ENCODE data around the gene PFKFB1.

PFKFB1 gene

GRCh38 chrX:54994099-54994498 lies at the start of gene PFKFB1:
Gene PFKFB1 (minus strand): TSS chrX:54994188. CDS start chrX:54994007, 181 bp downstream.
- DNase-seq: no peak

DNA sequence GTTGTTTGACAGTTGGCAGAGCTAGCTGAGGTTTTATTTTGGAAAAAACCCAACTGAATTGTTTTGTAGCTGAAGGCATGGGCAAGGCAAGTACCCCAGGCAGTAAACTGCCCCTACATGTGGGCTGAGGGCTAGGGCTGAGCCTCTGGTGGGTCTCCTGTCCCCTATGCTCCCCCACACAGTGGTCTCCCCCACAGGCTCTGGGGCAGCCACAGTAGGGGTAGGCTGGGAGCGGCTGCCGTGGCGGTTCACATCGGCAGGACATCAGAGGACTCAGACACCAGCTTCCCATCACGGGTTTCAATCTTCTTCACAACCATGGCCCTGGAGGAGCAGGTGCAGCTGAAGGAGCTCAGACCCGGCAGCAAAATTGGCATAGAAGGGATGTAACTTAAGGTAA lies 47.5 kb upstream of the PFKFB1 start:
- no peak for DNase-seq

GRCh38 chrX:55039471-55039870 lies 45.5 kb upstream of the PFKFB1 start:
- DNase-seq: no peak

- no peak for DNase-seq
These were observed 39.4 kb upstream of the PFKFB1 start for GRCh38 chrX:55033429-55033828.

DNA sequence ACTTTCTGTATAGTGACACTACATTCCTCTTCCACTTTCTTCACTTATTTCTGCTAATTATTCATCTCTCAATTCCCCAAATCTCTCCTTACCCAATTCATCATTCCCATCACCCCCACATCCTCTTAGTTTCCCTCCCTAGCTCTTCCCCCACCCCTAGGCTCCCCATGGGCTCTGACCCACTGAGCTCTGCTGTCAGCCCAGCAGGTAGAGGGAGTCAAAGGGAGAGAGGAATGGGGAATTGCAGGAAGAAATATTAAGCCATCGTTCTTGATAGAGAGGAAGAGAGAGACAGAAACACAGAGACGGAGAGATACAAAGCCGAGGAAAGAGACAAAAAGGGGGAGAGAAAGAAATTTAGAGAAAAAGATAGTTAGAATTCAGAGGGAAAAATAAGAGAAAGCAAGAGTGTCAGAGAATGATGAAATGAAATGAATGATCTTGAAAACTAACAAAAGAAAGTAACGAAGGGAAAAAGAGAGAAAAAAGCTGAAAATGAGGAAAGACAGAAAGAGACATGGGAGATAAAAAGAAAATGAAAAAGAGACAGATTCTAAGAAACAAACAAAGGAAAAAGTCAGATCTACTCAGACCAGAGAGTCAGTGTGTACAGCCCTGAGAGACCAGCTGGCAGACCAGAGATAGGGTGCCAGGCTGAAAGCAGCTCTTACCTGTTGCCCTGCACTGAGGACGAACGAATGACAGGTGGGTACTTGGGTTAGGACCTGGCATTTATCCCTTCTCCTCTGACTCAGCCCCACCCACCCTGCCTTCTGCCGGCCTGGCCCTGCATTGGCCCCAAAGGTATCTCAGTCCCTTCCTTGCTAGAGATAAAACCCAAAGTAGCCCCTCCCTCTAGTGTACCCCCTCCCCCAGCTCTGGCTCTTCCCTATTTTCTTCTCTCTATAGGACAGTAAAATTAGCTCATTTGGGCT lies 36.5 kb upstream of the PFKFB1 start, which contains the start of gene ALAS2:
Gene ALAS2 (minus strand): TSS at position 707 of the 935 bp plus-strand sequence. CDS start 4,977 bp downstream, outside the sequence.
- DNase-seq: no peak

- DNase-seq: no peak
These were observed 35.3 kb upstream of the PFKFB1 start for GRCh38 chrX:55029291-55029690.

- DNase-seq: no peak
These were observed 34.6 kb upstream of the PFKFB1 start for GRCh38 chrX:55028611-55029010.

DNA sequence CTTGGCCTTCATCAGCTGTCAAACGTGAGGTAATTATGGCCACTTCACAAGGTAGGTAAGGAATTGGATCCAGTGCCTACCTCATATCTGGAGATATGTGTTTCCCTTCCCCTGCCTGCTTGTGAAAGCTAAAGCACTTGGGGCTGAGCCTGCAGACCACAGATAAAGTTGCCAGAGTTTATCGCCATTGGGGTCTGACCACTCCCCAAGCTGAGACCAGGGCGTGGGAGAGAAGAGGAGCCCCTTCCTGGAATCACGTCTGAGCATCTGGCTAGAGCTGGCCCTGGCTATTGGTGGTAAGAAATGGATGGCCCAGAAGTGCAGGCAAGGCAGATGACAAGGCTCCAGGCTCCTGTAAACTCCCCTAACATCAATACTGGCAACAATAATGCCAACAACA lies 34.1 kb upstream of the PFKFB1 start:
- DNase-seq: no peak

- DNase-seq: no peak
These were observed 32.9 kb upstream of the PFKFB1 start for GRCh38 chrX:55026840-55027239.

DNA sequence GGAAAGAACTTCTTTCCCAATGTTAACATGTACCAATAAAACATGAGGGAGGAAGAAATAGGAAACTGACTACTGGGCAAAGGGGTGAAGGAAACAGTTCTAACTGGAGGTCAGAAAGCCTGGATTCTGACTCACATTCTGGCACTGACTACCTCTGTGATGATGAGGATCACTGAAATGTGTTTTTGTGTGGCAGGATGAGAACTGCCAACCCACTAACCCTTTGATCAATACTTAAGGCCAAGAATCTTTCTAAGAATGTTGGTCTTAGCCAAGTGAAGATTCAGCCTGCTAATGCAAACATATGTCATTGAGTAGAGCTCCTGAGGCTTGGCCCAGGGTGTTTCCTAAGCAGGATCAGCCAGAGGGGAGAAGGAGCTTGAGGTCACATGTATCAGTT lies 32.2 kb upstream of the PFKFB1 start:
- DNase-seq: no peak

DNA sequence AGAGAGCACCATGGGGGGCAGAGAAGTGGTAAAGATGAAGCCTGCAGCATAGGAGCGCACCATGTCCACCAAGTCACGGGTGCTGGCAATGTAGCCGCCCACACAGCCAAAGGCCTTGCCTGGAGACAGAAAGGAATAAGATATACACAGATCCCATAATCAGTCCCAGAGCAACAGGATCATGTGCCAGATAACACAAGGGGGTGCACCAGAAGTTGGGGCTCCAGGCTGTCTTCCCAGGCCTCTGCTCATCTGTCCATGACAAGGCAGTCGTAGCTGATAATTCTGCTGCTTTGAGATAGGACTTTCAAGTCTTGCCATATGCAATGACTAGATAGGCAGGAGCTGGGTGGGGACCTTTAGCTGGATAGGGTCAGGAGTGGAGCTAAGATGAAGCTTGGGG lies 20.9 kb upstream of the PFKFB1 start:
- DNase-seq: no peak

- DNase-seq: peak; percentile 3
These were observed 17.3 kb upstream of the PFKFB1 start for GRCh38 chrX:55011294-55011693.

DNA sequence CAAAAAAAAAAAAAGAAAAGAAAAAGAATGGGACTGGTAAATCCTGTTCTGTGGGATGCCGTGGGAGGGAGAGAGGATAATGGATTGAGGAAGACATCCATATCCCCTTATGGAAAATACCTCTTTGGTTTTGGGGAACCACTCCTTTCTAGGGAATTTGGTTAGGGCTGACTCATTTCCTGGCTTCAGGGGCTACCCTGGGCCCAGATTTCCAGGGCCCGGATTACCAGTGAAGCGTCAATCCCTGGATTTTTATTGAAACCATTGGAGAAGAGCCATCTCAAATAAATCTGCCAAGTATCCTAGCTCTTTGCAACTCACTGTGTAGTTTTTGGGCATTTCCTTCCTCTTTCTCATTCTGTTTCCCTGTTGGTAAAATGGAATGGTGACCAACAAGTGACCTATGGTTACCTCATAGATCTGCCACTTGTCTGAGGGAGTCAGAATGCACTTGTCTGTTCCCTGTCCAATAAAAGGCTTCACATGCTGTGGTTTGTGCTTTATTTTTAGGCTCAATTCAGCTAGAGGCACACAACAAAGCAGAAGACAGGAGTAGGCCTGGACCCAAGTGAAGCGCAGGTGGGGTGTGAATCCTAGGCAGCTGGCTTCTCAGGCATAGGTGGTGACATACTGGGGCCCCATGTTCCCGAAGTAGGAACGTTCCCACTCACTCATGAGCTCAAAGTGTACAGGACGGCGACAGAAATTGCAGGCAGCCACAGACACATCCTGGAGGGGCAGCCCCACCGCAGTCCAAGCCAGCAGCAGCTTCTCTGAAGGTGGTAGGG lies 14.8 kb upstream of the PFKFB1 start:
- DNase-seq: no peak

DNA sequence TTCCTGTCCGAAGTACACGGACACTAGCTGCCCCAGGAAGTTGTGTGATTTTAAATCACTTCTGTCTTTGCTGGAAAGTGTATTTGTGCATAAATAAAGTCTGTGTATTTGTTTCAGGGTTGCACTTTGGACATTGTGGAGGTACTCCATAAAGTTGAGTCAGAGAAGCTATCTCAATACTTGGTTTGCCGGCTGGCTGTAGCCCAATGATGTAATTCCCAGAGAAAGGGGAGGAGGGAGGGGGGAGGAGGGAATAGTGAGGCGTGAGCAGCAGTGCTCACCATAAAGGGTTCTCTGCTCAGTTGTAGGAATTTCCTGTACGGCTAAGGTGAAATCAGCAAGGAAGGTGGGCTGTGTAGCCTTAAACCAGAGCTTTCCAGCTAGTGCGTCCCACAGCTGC lies 13.7 kb upstream of the PFKFB1 start:
- no peak for DNase-seq

- no peak for DNase-seq
These were observed 13.0 kb upstream of the PFKFB1 start for GRCh38 chrX:55006827-55007621.

- no peak for DNase-seq
These were observed 11.3 kb upstream of the PFKFB1 start for GRCh38 chrX:55005256-55005655.

GRCh38 chrX:55004231-55004630 lies 10.2 kb upstream of the PFKFB1 start:
- DNase-seq: no peak

DNA sequence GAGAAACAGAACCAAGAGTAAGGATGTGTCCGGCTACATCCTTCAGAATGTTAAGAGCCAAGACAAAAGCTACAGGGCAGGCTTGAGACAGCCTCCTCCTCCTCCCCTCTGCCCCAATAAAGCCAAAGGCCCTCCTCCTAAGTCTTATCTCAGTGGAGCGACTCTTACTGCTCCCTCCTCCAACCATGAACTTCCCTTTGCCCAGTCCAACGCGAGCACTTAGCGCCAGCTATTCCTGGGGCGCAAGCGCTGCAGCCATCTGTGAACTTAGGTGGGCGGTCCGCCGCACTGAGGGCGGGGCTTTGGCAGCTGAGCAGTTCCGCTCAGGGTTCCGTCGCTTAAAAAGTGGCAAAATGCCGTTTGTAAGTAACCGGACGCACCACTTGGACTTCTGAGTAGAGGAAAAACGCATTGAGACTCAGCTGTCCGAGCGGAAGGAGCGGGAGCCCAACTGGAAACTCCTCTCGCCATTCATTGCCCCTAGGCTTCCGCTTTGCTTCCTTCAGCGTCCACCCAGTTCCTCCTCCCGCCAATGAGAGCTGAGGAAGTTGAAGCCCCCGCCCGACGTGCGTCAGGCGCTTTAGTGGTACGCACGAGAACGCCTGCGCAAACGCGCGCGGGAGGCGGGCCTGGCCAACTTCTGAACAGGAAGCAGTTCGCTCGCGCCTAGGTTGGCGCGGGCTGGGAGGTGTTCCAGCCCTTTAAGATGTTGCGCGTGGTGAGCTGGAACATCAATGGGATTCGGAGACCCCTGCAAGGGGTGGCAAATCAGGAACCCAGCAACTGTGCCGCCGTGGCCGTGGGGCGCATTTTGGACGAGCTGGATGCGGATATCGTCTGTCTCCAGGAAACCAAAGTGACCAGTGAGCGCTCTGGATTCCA lies 6.0 kb upstream of the PFKFB1 start, which contains the start of gene APEX2:
Gene APEX2 (plus strand): TSS at position 647 of the 882 bp plus-strand sequence. CDS start 60 bp downstream, at position 707.
- DNase-seq: peak; percentile 92

DNA sequence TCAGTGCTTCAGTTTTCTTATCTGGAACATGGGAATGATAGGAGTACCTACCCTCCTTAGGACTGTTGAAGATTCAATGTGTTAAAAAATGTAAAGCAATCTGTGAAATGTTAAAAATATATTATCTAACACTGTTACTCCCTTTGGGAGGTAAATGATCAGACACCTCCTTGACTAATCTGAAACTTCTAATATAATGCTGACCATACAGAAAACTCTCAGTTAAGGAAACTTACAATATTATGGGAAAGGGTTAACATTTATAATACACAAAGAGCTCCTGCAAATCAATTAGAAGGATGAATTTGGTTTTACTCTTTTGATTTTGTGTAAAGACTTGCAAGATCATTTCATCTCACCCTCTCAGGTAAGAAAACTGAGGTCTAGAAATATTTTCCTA lies 1.6 kb upstream of the PFKFB1 start:
- DNase-seq: no peak

DNA sequence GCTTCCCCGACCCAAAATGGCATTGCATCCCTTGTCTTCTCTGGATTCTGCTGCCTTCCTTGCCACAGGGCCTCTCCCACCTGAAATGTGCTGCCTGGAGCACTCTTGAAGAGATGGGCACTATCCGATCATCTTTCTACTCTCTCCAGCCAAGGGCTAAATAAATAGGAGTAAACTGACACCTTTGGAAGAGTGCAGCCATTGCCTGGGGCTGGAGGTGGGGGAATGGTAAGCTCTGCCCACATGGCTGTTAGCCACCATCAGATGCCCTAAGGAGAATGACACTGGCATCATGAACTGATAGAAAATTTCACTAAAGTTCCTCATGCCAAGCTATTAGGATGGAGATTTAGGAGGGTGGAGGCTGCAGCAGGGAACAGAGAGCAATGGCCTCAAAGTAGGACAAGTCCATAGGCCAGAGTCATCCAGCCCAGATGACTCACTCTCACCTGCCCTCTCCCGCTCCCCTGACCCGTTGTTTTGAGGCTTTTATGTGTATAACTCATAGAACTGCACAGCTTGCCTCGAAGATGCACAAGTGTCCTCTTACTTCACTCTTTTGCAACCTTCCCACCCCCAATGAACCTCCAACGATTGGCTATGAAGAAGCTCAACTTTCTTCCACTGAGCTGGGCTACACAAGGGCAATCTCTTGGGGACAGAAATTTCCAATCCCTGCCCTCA lies 822 bp upstream of the PFKFB1 start:
- DNase-seq: no peak
